Activated gamma-delta T cell (primary cell): ENCODE results near the gene ZNF718.
A peak's percentile ranks its signal among the peaks of the same experiment; 100 is the strongest.
"Not testable (repeated sequence)": the region's sequence is repeated elsewhere in the genome, so short reads cannot be mapped to it uniquely, and the experiment has no call there.

Source experiments
- DNase-seq: peaks from one replicate; lab custom pipeline; 2025; lab: John Stamatoyannopoulos, UW

ZNF718 gene

DNA sequence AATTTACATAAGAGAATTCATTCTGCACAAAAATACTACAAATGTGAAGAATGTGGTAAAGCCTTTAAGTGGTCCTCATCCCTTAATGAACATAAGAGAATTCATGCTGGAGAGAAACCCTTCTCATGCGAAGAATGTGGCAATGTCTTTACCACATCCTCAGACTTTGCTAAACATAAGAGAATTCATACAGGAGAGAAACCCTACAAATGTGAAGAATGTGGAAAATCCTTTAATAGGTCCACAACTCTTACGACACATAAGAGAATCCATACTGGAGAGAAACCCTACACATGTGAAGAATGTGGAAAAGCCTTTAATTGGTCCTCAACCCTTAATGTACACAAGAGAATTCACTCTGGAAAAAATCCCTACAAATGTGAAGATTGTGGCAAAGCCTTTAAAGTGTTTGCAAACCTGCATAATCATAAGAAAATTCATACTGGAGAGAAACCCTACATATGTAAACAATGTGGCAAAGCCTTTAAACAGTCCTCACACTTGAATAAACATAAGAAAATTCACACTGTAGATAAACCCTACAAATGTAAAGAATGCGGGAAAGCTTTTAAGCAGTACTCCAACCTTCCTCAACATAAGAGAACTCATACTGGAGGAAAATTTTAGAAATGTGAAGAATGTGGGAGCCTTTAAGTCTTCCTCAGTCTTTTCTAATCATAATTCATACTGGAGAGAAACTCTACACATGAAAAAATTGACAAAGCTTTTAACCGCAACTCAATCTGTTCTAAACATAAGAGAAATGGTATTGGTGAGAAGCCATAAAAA lies 37.4 kb downstream of the ZNF718 start:
- DNase-seq: no peak

DNA sequence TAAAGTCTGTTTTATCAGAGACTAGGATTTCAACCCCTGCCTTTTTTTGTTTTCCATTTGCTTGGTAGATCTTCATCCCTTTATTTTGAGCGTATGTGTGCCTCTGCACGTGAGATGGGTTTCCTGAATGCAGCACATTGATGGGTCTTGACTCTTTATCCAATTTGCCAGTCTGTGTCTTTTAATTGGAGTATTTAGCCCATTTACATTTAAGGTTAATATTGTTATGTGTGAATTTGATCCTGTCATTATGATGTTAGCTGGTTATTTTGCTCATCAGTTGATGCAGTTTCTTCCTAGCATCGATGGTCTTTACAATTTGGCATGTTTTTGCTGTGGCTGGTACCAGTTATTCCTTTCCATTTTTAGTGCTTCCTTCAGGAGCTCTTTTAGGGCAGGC lies 45.3 kb downstream of the ZNF718 start:
- not testable (repeated sequence) for DNase-seq

DNA sequence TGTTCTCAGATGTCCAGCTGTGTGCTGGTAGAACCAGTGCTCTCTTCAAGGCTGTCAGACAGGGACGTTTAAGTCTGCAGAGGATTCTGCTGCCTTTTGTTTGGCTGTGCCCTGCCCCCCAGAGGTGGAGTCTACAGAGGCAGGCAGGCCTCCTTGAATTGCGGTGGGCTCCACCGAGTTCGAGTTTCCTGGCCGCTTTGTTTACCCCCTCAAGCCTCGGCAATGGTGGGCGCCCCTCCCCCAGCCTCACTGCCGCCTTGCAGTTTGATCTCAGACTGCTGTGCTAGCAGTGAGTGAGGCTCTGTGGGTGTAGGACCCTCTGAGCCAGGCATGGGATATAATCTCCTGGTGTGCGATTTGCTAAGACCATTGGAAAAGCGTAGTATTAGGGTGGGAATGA lies 47.0 kb downstream of the ZNF718 start:
- DNase-seq: not testable (repeated sequence)

DNA sequence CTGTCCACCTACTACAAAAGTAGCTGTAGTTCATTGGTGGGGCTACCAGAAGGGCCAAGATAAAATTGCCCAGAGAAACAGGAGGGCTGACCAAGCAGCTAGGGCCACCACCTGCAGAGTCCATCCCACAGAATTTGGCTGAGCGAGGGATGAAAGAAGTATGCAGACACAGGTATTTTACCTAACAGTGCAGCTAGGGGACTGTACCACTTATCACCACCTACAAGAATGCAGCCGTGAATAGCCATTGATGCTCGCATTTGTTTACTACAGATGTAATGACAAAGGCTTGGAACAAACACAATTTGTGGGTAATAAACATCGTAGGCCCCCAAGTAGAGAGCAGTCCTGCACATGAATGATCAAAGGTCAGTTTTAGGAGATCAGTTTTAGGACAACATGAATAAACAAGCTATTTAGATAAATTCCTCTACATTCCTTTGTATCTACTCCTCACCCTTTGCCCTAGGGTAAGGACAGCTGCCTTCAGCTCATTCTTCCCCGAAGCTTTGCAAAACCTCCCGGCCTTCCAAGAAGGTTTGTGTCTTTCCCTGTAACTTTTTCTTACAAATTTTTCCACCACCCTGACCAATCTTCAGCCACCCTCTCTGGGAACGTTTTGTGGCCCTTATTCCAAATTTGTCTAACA lies 49.5 kb downstream of the ZNF718 start:
- DNase-seq: no peak

DNA sequence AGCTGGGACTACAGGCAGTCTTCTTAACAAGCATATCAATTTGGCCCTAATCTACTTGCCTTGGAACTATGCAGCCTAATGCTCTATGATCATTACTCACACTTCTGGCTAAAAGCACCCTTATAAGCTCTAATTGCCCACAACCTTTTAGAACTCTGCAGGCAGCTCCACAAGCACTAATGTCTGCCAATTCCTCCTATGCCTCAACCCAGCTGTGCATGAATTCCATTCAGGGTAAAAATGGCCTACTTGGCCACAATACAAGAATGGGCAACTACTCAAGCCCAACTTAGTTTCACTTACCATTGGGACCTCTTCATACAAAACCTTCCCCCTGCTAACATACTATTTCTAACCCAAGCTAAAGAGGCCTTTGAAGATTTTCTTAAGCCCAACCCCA lies 51.7 kb downstream of the ZNF718 start:
- DNase-seq: no peak

DNA sequence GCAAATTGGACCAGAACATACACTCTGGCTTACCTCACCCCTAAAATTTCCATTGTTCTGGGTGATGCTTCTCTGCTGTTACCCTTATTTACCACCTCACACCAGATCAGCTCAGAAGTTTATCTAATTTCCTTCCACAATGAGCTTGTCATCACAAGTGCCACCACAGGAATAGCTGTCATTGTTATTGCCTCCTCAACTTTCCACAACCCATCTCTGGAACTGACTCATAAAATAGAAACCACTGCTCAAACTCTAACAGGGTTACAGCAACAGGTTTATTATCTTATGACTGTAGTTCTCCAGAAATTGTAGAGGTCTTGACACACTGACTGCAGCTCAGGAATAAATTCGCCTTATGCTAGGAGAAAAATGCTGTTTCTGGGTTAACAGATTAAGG lies 52.7 kb downstream of the ZNF718 start:
- no peak for DNase-seq

DNA sequence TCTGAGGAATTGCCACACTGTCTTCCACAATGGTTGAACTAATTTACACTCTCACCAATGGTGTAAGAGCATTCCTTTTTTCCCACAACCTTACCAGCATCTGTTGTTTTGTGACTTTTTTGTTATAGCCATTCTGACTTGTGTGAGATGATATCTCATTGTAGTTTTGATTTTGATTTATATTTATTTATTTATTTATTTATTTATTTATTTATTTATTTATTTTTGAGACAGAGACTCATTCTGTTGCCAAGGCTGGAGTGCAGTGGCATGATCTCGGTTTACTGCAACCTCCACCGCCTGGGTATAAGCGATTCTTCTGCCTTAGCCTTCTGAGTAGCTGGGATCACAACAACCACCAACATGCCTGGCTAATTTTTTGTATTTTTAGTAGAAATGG lies 57.9 kb downstream of the ZNF718 start:
- DNase-seq: not testable (repeated sequence)

DNA sequence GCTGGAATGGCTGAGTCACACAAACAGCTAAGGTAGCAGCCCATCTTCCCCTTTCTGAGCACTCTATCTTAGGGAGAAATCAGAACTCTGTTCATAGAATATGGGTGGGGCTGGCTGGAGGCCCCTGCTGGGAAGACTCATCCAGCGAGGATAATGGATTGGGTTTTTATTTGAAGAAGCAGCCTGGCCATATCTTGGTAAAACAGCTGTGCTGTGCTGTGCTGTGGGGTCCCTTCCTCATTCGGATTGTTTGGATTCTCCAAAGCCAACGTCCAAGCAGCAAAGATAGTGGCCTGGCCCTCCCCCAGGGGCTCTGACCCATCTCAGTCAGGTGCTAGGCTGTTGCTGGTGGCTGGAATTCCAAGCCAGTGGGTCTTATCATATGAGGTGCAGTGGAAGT lies 63.8 kb downstream of the ZNF718 start:
- DNase-seq: no peak

DNA sequence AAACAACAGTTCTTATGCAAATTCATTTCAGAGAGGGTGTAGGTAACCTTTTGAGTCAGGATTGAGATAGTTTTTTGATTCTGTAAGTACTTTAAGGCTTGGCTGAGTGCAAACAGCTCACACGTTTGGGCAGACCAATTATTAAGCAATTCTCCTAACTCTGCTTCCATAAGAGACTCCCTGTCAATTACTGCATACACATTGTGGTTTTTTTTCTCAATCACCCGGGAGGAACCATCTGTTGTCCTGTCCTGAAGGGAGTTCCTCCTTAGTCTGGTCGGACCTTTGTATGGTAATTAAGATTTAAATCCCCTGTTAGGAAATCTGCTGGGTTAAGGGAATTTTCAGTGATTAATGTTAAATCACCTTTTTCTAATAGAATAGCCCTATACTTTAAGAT lies 70.9 kb downstream of the ZNF718 start:
- DNase-seq: not testable (repeated sequence)

DNA sequence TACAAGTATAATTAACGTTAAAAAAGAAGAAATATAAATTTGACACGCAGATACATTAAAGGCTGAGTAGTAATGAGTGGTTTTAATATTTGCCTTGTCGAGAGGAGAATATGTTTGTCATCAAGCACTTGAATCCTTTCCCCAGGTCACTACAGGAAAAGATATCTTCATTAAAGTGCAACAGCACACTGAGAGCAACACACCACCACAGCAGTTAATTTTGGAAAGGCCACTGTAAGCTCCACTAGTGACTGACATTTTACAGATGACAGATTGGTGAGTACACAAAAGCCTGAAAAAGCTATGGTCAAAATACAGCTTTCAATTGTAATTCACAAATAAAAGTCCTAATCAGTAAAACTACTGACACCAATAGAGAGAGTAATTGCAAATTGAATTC lies 76.6 kb downstream of the ZNF718 start:
- DNase-seq: no peak

DNA sequence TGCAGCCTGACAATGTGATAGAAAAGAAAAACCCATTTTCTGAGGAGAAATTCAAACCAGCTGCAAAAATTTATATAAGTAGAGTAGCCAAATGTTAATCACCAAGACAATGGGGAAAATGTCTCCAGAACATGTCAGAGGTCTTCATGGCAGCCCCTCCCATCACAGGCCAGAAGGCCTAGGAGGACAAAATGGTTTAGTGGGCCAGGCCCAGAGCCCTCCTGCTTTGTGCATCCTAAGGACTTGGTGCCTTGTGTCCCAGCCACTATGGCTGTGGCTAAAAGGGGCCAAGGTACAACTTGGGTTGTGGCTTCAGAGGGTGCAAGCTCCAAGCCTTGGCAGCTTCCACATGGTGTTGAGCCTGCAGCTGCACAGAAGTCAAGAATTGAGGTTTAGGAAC lies 78.5 kb downstream of the ZNF718 start:
- not testable (repeated sequence) for DNase-seq

DNA sequence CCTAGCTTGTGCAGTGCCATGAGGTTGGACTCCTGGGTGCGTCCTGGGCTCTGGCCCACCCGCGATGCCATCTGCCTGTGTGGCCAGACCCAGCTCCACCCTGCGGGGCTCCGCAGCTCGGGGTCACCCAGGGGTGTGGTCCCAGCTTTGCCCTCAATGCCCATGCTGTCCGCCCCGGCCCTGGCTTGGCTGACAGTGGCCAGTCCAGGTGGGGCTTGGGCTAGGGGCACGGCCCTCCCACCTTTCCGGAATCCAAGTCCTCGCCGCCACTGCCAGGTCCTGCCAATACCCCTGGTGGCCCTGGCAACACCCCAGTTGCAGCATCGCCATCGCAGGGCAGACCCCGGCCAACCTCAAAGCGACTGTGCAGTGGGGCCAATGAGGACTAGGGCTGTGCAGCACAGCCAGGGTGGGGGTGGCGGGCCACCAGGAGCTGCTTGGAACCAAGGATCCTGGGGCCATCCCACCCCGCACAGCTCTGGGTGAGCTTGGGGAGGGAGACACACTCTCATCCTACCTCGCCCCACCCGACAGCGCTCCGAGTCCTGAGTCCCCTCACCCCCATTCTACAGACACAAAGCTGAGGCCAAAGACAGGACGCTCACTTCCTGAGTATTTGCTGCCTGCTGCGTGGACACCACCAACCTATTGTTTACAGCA lies 80.9 kb downstream of the ZNF718 start:
- peak; percentile 6 for DNase-seq

DNA sequence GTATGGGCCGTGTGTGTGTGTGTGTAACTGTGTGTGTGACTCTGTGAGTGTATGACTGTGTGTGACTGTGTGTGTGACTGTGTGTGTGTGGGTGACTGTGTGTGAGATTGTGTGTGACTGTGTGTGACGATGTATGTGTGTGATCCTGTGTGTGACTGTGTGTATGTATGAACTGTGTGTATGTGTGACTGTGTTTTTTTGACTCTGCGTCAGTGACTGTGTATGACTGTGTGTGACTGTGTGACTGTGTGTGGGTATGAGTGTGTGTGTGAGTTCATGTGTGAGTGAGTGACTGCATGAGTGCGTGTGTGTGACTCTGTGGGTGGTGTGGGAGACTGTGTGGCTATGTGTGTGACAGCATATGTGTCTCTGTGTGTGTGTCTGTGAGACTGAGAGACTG lies 81.8 kb downstream of the ZNF718 start:
- DNase-seq: no peak

DNA sequence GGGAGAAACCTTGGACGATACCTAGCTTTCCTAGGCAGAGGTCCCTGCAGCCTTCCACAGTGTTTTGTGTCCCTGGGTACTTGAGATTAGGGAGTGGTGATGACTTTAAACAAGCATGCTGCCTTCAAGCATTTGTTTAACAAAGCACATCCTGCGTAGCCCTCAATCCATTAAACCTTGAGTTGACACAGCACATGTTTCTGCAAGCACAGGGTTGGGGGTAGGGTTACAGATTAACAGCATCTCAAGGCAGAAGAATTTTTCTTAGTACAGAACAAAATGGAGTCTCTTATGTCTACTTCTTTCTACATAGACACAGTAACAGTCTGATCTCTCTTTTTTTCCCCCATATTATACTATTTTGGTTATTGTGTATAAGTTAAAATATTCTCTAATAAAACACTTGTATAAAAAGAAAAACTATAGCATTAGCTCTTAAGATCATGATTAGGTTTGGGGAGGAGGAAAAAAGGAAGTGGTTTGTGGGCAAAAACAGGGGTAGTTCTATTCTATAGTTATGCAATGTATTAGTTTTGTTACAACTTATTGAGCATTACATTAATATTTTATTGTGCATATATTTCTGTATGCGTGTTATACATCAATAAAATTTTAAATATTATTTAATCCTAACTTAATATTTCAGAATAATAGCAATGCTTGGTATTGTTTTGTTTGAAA lies 84.3 kb downstream of the ZNF718 start:
- not testable (repeated sequence) for DNase-seq

DNA sequence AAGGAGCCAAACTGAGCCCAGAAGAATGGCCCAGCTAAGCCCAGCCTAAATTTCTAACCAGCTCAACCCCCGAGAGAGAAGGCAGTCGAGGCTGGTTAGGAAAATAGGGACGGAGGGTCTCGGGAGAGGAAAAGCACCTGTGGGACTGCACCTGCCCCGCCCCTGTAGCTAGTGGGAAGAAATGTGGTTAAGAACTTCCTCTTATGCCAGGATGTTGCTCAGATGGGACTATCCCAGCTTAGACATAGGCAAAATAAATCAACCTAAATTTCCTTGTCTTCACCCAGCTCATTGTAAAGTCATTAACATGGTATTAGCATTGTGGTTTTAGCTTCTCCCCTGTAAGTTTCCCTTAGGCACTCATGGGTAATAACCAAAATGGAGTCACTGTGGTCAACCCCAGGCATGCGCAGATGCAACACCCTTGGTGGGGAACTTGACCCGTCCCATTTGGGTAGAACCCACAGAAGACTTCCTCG lies 86.8 kb downstream of the ZNF718 start:
- DNase-seq: no peak

DNA sequence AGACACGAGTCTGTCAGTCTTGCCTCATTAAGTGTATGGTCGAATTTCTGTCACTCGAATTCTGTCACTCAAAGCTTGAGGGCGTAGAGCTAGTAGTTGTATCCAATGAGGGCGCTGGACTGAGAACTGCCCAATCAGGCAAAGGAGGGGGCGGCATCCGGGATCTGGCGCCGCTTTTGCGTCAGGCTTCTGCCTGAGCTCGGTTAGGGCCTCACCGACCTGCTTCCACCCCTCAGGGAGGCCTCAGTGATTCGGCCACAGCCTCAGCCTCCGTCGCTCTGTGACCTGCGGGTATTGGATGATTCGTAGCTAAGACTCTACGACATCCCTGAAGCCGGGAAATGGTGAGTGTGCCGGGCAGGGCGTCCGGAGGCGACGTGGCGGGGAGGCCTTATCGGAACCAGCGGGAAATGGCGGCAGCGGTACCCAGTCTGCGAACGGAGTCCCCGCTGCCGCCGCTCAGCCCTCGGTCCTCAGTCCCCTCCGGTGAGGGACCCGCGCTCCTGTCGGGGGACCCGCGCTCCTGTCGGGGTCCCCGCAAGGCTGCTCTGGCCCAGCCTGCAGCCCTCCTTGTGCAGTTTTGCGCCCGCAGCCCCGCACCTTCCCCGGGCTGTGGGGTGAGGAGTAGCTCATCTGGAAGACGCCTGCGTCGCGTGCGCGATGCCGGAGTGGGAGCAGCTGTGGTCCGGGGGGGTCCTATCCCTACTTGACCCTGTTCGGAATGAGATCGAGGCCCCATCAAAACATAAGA lies 88.3 kb downstream of the ZNF718 start:
- peak; percentile 7 for DNase-seq

DNA sequence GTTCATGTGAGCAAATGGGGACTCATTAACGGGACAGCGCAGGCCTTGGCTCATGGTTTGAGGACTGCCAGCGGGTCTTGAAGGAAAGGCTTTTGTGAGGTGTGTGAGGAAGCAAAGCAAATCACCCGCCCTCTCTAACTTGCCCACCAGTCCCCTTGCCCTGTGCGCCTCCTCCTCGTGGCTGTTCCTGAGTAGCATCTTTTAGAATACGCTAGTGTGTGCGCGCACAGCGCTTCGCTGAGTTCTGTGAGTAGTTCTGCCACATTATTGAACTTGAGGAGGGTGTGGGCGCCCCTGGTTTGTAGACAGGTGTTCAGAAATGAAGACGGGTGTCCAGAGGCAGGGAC lies 88.9 kb downstream of the ZNF718 start:
- not testable (repeated sequence) for DNase-seq
